ENCODE measurements around the gene RAD51B. TPM values are rescaled to one million over a fixed set of nuclear protein-coding genes. Genes with fewer than 3 reads are reported as not detected.

RAD51B gene
- total and polyA plus RNA-seq, 9 of the 15 experiments (the other 6 are each of a cell fraction or from before 2014, with no cell fraction given) = 8.5 to 17.3 (median 11.3) TPM

GRCh38 chr14:68729556-68729955 is 910.0 kb downstream of the RAD51B start:
- Histone ChIP-seq H3K9me3 (replicated peaks; ENCODE audit: control insufficient read depth, insufficient read depth, low read depth, low read length) (peaks cover 2% of the 10 kb centered on the region; the same call in 1 of the 2 replicates), H3K9me1 (ENCODE audit: control insufficient read depth, insufficient read depth, low read length) (no peaks in the 10 kb centered on the region), H3K79me2 (ENCODE audit: control insufficient read depth, insufficient read depth, low read length) (no peaks in the 10 kb centered on the region), H3K4me2 (ENCODE audit: insufficient read depth, low read length) (no peak overlapping the region), H3K4me3 (no peak overlapping the region), H3K9ac (ENCODE audit: insufficient read depth in 1 of 2, low read depth in 2 of 2, low read length in 2 of 2) (no peak overlapping the region), H3K27me3 (ENCODE audit: control insufficient read depth in 2 of 2, insufficient read depth in 2 of 2, low read length in 2 of 2) (no peaks in the 10 kb centered on the region), H2AFZ (ENCODE audit: low read depth, low read length) (no peak overlapping the region), H3K4me1 (replicated peaks in 1 of 2; ENCODE audit: control insufficient read depth in 2 of 2, insufficient read depth in 2 of 2, low read length in 2 of 2) (peaks cover 5 to 37% of the 10 kb centered on the region in 2 experiments; a peak in 4 of 5 replicates), H3K27ac (ENCODE audit: extremely low read depth, low read depth, low read length) (no peak overlapping the region), H4K20me1 (replicated peaks; ENCODE audit: control insufficient read depth, insufficient read depth, low read length) (no peaks in the 10 kb centered on the region), H3K36me3 (ENCODE audit: control insufficient read depth, insufficient read depth, low read length) (no peaks in the 10 kb centered on the region)
- BruUV-seq (replicated peaks) = no TSS peak
- no peak for FAIRE-seq
- TF ChIP-seq PKNOX1 (IDR thresholded peaks at IDR 0.05) (no peak), XRCC4 (IDR thresholded peaks at IDR 0.05; ENCODE audit: extremely low read depth, insufficient read depth, insufficient read length) (no peak), ZNF778 (CRISPR knock-in tag; IDR thresholded peaks at IDR 0.05) (no peak), KDM1A (IDR thresholded peaks at IDR 0.05) (no peak), CSDE1 (IDR thresholded peaks at IDR 0.05) (no peak), BDP1 (IDR thresholded peaks at IDR 0.05; ENCODE audit: insufficient read depth, insufficient read length) (no peak), SIX5 (IDR thresholded peaks at IDR 0.05; ENCODE audit: borderline replicate concordance in 1 of 2, insufficient read depth in 1 of 2, low read depth in 1 of 2, low read length in 2 of 2) (no peak), ARNT (IDR thresholded peaks at IDR 0.05) (no peak), ZNF511 (CRISPR knock-in tag; IDR thresholded peaks at IDR 0.05) (no peak)
- TF ChIP-seq, protein P1, sequence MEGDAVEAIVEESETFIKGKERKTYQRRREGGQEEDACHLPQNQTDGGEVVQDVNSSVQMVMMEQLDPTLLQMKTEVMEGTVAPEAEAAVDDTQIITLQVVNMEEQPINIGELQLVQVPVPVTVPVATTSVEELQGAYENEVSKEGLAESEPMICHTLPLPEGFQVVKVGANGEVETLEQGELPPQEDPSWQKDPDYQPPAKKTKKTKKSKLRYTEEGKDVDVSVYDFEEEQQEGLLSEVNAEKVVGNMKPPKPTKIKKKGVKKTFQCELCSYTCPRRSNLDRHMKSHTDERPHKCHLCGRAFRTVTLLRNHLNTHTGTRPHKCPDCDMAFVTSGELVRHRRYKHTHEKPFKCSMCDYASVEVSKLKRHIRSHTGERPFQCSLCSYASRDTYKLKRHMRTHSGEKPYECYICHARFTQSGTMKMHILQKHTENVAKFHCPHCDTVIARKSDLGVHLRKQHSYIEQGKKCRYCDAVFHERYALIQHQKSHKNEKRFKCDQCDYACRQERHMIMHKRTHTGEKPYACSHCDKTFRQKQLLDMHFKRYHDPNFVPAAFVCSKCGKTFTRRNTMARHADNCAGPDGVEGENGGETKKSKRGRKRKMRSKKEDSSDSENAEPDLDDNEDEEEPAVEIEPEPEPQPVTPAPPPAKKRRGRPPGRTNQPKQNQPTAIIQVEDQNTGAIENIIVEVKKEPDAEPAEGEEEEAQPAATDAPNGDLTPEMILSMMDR (IDR thresholded peaks at IDR 0.05 in 2 of 3, conservative IDR thresholded peaks at IDR 0.05 in 1 of 3; ENCODE audit: insufficient read depth in 2 of 3, low read depth in 1 of 3, low read length in 3 of 3) = no peak
- TF ChIP-seq, protein P2, sequence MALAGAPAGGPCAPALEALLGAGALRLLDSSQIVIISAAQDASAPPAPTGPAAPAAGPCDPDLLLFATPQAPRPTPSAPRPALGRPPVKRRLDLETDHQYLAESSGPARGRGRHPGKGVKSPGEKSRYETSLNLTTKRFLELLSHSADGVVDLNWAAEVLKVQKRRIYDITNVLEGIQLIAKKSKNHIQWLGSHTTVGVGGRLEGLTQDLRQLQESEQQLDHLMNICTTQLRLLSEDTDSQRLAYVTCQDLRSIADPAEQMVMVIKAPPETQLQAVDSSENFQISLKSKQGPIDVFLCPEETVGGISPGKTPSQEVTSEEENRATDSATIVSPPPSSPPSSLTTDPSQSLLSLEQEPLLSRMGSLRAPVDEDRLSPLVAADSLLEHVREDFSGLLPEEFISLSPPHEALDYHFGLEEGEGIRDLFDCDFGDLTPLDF (CRISPR knock-in tag; IDR thresholded peaks at IDR 0.05) = no peak
- POLR2A ChIA-PET = interaction anchor here (0.7 to 2.7 kb wide), 3 partner anchors 11 to 642 kb away, joined by 4 to 12 read pairs (median 5); no protein-coding TSS in a partner anchor
- CTCF ChIA-PET (ENCODE audit: low intra/inter-chr PET ratio) = no interaction called here
- WGBS (ENCODE audit: insufficient coverage, low coverage, missing lambda C conversion rate) = 51% methylated on average over 3 of the region's 6 CpGs
- in situ Hi-C loops (cut with MboI) (no loop called here), intact Hi-C loops (cut with micrococcal nuclease) (loop anchor here (5.0 kb wide), 1 partner anchor 33 kb away; no protein-coding TSS in a partner anchor)
- no peak for DNase-seq (ENCODE audit: extremely low read depth in 1 of 4, low spot score in 3 of 4)
- no peak for ATAC-seq

All from K562 (cell line).